SU-DHL-6 (cell line): Measurements from ENCODE around the gene ZNF227.

Experiments used
- EZH2phosphoT487 ChIP-seq: fragments of 200-600 bp; sonication (generic), shearing (Covaris generic); conservative IDR thresholded peaks from 2 replicates; pipeline ENCODE4 v1.6.1; 2018; ENCODE audit warnings: mild to moderate bottlenecking, antibody characterized with exemption, low read length, moderate library complexity, mixed read lengths
- TF ChIP-seq, protein P1 (sequence below): fragments of 200-600 bp; sonication (generic); IDR thresholded peaks from one replicate; pipeline ENCODE4 v1.5.1; 2017; ENCODE audit warnings: antibody characterized with exemption, mild to moderate bottlenecking, low read length, moderate library complexity; ENCODE audit not compliant: insufficient read depth, poor library complexity, severe bottlenecking

DNA sequence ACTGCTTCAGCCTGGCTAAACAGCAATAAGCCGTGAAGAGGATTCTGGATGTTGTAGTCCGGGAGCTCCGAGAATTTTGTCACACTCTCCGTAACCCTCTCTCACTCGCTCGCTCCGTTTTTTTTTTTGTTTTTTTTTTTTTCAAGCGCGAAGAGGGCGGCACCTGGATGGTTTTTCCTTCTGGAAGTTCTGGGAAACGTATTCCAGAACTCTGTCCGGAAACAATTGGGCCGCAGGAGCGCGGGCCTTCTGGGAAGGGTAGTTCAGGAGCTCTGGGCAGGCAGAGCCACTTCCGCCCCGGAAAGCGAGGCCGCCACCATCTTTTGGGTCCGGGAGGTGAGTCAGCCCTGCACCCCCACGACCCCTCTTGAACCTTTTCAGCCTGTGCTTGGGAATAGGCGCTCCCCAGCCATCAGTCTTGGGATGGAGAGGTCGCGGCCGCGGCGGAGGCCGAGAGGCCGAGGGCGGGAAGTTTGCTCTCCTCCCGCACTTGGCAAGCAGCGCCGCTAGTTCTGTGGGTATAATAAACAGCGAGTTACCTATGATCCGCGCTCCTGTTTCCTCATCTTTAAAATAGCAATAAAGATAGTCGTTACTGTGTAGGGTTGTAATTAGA lies at the start of gene ZNF227:
- TF ChIP-seq, protein P1, sequence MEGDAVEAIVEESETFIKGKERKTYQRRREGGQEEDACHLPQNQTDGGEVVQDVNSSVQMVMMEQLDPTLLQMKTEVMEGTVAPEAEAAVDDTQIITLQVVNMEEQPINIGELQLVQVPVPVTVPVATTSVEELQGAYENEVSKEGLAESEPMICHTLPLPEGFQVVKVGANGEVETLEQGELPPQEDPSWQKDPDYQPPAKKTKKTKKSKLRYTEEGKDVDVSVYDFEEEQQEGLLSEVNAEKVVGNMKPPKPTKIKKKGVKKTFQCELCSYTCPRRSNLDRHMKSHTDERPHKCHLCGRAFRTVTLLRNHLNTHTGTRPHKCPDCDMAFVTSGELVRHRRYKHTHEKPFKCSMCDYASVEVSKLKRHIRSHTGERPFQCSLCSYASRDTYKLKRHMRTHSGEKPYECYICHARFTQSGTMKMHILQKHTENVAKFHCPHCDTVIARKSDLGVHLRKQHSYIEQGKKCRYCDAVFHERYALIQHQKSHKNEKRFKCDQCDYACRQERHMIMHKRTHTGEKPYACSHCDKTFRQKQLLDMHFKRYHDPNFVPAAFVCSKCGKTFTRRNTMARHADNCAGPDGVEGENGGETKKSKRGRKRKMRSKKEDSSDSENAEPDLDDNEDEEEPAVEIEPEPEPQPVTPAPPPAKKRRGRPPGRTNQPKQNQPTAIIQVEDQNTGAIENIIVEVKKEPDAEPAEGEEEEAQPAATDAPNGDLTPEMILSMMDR, result no peak
- TF ChIP-seq EZH2phosphoT487, result no peak
